Ishikawa (cell line): Measurements from ENCODE around the gene TM9SF3.

ENCODE experiments used
- RAD21 ChIP-seq: IDR thresholded peaks from 2 replicates; pipeline ENCODE4 v1.6.1; 2012; ENCODE audit warnings: low read depth
- YY1 ChIP-seq: IDR thresholded peaks from 2 replicates; pipeline ENCODE4 v1.6.1; 2012; ENCODE audit warnings: low read depth

- TF ChIP-seq YY1 = no peak
- TF ChIP-seq RAD21 = no peak
Observed at GRCh38 chr10:96513305-96513697, 73.5 kb downstream of the TM9SF3 start.
